Heart right ventricle (tissue), 16 donors: ENCODE measurements around the gene NOPCHAP1. TPM values are rescaled to one million over a fixed set of nuclear protein-coding genes. Genes with fewer than 3 reads are reported as not detected.

ENCODE experiments used
- ATAC-seq, 8 donors: fragments of 200-7000 bp; cut with Tn5 transposase; one replicate each; pipeline ENCODE4 v1.9.1; 2020; ENCODE audit warnings: mild to moderate bottlenecking in 8 of 8, moderate library complexity in 8 of 8, moderate number of reproducible peaks in 1 of 8
- DNase-seq, 2 donors: peaks; one replicate each; pipeline ENCODE4 v3.0.0-alpha.2; 2020
- H3K27ac ChIP-seq, 10 donors: fragments of 200-600 bp; sonication (generic) in 2 of 10; one replicate each; pipeline versions ENCODE4 v1.5.0 to v1.8.0; 2020 to 2022; ENCODE audit warnings: mild to moderate bottlenecking in 3 of 10
- H3K27me3 ChIP-seq, 7 donors: fragments of 200-600 bp; one replicate each; pipeline ENCODE4 v1.8.0; 2021 to 2022; ENCODE audit warnings: mild to moderate bottlenecking in 2 of 7
- H3K36me3 ChIP-seq, 9 donors: fragments of 200-600 bp; sonication (generic) in 1 of 9; one replicate each; pipeline versions ENCODE4 v1.5.0 to v1.8.0; 2020 to 2022; ENCODE audit warnings: mild to moderate bottlenecking in 2 of 9
- H3K4me1 ChIP-seq, 9 donors: fragments of 200-600 bp; sonication (generic) in 1 of 9; one replicate each; pipeline versions ENCODE4 v1.5.0 to v1.8.0; 2020 to 2022; ENCODE audit warnings: mild to moderate bottlenecking in 4 of 9
- H3K4me3 ChIP-seq, 10 donors: fragments of 200-600 bp; sonication (generic) in 2 of 10; one replicate each; pipeline versions ENCODE4 v1.5.0 to v1.8.0; 2020 to 2022; ENCODE audit warnings: mild to moderate bottlenecking in 7 of 10, moderate library complexity in 2 of 10
- H3K9me3 ChIP-seq, 11 donors: fragments of 200-600 bp in 10 of 11; sonication (generic) in 2 of 11; one replicate each; pipeline versions ENCODE4 v1.5.0 to v1.8.0; 2013 to 2022; ENCODE audit warnings: mild to moderate bottlenecking in 2 of 11, control low read depth in 1 of 11, moderate library complexity in 1 of 11
- WGBS, 2 donors: extraction: QIAGEN DNeasy Blood & Tissue Kit; methylation state at CpG; one replicate each; pipeline ENCODE4 v1.1.7; 2013; ENCODE audit warnings: inconsistent platforms in 1 of 2; 5-methylcytosine and 5-hydroxymethylcytosine counted together
- intact Hi-C, 10 donors: fragments of 100-400 bp; cut with DNase I; formaldehyde crosslinking; loops; one replicate each; pipeline versions ENCODE4 v1.11.1 to v1.14.2; 2022
- polyA plus RNA-seq, 2 donors: library from polyadenylated mRNA; stranded (reverse); fragments of 200-250 nt; gene quantifications; one replicate each; pipeline ENCODE4 v1.2.3, GENCODE V29; 2013
- total RNA-seq, 10 donors: library from RNA; stranded (reverse); fragmentation: NEBNext Ultra II Directional in 3 of 10; extraction: Animal tissue kit (Norgen Biotek cat#: 25700) in 3 of 10; gene quantifications; one replicate each; pipeline versions ENCODE4 v1.2.1 to v1.2.4, GENCODE V29; 2021 to 2023
- TF ChIP-seq, protein P1 (sequence below), 9 donors: fragments of 200-600 bp; sonication (generic) in 2 of 9; IDR thresholded peaks; one replicate each; pipeline versions ENCODE4 v1.5.0 to v1.8.0; 2021 to 2022; ENCODE audit warnings: antibody characterized with exemption in 9 of 9, mild to moderate bottlenecking in 5 of 9, moderate library complexity in 1 of 9
- donor health status: Arrhythmogenic right ventricular cardiomyopathy.
- donor health status: ischemic (EF 13 %, LVEDD 7.1; RV severe dilation, severe dysfunction).
- donor health status: healthy with polysubstance abuse.
- donor health status: DM: no; HTN: yes; CAD: no.
- donor health status: DM: no; HTN: no; CAD: no.
- donor health status: ischemic (EF 25% LVEDD 6.9; RV normal size, moderate dysfunction).
- donor health status: ischemic (EF 25% LVEDD 5.7; RV mildly dilated, moderate dysfunction).
- donor health status: healthy.
- donor health status: DM: yes; HTN: yes; CAD: no.
- donor health status: Ischemic cardiomyopathy.
- donor health status: ischemic (EF 35%, LVEDD 5.7; RV mildly dilated, moderate dysfunction).
- donor health status: nonischemic (EF 11% LVEDD 7.7; RV severe dilation, severe dysfunction).
- donor health status: DM: yes; HTN: yes; CAD: no.
- donor health status: PGD.
- donor health status: ischemic (EF 29% LVEDD 5.4; RV normal size, mild dysfunction).
- donor health status: nonischemic (EF 23%, LVEDD 6.1; RV moderate dilation, normal function).

NOPCHAP1 gene
- total and polyA plus RNA-seq, 12 donors = 4.5 to 14.5 (median 10.9) TPM

DNA sequence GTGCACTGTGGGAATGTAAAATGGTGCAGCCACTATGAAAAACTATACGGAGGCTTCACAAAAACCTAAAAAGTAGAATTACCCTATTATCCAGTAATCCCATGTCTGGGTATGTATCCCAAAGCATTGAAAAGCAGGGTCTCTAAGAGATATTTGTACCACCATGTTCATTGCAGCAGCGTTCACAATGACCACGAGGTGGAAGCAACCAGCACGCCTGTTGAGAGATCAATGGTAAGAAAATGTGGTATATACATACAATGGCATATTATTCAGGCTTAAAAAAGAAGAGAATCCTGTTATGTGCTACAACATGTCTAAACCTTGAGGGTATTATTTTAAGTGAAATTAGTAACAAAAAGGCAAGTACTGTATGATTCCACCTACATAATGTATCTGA is 910 bp upstream of the NOPCHAP1 start:
- H3K4me3 ChIP-seq = peak overlapping the region in 3 of 10 donors; percentile 65 to 90 (median 80)
- no peak for DNase-seq
- WGBS, 2 donors = 86 to 91% methylated on average over 4 of the region's 4 CpGs
- TF ChIP-seq, protein P1, sequence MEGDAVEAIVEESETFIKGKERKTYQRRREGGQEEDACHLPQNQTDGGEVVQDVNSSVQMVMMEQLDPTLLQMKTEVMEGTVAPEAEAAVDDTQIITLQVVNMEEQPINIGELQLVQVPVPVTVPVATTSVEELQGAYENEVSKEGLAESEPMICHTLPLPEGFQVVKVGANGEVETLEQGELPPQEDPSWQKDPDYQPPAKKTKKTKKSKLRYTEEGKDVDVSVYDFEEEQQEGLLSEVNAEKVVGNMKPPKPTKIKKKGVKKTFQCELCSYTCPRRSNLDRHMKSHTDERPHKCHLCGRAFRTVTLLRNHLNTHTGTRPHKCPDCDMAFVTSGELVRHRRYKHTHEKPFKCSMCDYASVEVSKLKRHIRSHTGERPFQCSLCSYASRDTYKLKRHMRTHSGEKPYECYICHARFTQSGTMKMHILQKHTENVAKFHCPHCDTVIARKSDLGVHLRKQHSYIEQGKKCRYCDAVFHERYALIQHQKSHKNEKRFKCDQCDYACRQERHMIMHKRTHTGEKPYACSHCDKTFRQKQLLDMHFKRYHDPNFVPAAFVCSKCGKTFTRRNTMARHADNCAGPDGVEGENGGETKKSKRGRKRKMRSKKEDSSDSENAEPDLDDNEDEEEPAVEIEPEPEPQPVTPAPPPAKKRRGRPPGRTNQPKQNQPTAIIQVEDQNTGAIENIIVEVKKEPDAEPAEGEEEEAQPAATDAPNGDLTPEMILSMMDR (IDR thresholded peaks at IDR 0.05) = no peak
- H3K27me3 ChIP-seq = no peaks in the 10 kb centered on the region
- no peak overlapping the region for H3K27ac ChIP-seq
- no peak for ATAC-seq
- intact Hi-C loops = no loop called here
- peaks cover 0 to 3% (median 0%) of the 10 kb centered on the region in 11 donors for H3K9me3 ChIP-seq
- peaks cover 0 to 21% (median 16%) of the 10 kb centered on the region in 9 donors for H3K4me1 ChIP-seq
- peaks cover 0 to 21% (median 0%) of the 10 kb centered on the region in 9 donors for H3K36me3 ChIP-seq

DNA sequence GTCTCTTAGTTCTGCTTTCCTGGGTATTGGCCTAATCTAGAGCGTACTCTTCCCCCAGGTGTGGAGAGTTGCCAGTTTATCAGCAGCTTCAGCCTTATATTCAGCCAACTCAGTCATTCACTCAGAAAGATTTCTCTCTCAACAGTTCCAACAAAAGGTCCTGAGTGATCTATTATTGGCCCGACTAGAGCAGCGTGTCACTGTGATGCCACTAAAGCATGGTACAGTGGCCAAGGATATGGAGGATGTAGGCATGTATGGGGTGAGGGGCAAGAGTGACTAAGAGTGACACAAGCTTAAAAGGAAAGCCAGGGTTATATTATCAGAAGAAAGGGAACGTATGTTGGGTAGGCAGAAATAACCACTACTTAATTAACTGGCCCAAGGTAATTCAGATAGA is 4.8 kb downstream of the NOPCHAP1 start:
- Histone ChIP-seq H3K4me3 (no peak overlapping the region), H3K9me3 (peaks cover 0 to 3% (median 0%) of the 10 kb centered on the region in 11 donors), H3K4me1 (peaks cover 0 to 24% (median 15%) of the 10 kb centered on the region in 9 donors), H3K36me3 (peaks cover 0 to 77% (median 22%) of the 10 kb centered on the region in 9 donors), H3K27ac (peak overlapping the region in 4 of 10 donors; percentile 12 to 48 (median 22)), H3K27me3 (no peaks in the 10 kb centered on the region)
- DNase-seq (no peak), ATAC-seq (peak in 4 of 8 donors; percentile 36 to 85 (median 50))
- intact Hi-C loops = no loop called here
- TF ChIP-seq, protein P1 (IDR thresholded peaks at IDR 0.05) = no peak
- WGBS, 2 donors = 66 to 71% methylated on average over 4 of the region's 4 CpGs

DNA sequence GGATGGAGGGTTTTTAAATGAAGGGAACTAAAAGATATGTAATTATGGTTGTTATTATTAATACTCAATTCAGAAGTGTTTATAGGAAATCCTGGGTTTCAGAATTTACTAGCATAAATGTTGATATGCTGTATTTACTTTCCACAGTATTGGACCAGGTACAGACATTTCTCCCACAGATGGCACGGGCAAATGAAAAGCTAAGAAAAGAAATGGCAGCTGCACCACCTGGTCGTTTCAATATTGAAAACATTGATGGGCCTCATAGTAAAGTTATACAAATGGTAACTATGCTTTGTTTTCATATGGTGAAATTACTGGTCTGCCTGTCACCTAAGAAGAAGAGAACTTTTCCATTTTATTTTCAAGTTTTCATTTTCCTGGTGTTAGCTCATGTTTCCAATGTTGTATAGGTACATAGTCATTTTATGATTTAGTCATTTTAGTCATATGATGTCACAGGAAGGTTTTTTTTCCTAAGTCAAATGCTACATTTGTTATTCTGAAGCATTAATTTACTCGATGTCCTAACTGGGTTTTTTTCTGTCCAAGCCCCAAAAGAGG is 5.5 kb downstream of the NOPCHAP1 start:
- H3K27ac ChIP-seq = no peak overlapping the region
- intact Hi-C loops = no loop called here
- 91 to 92% methylated on average over 3 of the region's 3 CpGs for WGBS, 2 donors

DNA sequence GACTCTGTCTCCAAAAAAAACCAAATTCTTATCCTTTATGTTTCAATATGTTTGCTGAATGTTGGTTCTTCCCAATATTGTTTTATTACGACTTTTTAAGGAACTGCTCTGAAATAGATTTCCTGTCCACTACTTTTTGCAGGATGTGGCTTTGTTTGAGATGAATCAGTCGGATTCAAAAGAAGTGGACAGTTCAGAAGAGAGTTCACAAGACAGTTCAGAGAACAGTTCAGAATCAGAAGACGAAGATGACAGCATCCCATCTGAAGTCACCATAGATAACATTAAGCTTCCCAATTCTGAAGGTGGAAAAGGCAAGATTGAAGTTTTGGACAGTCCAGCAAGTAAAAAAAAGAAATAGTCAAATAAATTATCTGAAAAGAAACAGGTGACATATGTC is 8.2 kb downstream of the NOPCHAP1 start:
- DNase-seq (no peak), ATAC-seq (no peak)
- no peak overlapping the region for H3K4me3 ChIP-seq
- TF ChIP-seq, protein P1 (IDR thresholded peaks at IDR 0.05) = no peak
- no peaks in the 10 kb centered on the region for H3K27me3 ChIP-seq
- peaks cover 0 to 100% (median 22%) of the 10 kb centered on the region in 9 donors for H3K36me3 ChIP-seq
- intact Hi-C loops = no loop called here
- H3K4me1 ChIP-seq = peaks cover 0 to 17% (median 0%) of the 10 kb centered on the region in 9 donors
- 65 to 78% methylated on average over 3 of the region's 3 CpGs for WGBS, 2 donors
- peak overlapping the region in 1 of 10 donors; percentile 22 for H3K27ac ChIP-seq
- H3K9me3 ChIP-seq = no peaks in the 10 kb centered on the region

More for the DNA sequence above, 5.5 kb downstream of the NOPCHAP1 start:
- peaks cover 0 to 23% (median 13%) of the 10 kb centered on the region in 9 donors for H3K4me1 ChIP-seq
- no peaks in the 10 kb centered on the region for H3K27me3 ChIP-seq
- H3K36me3 ChIP-seq = peaks cover 0 to 84% (median 22%) of the 10 kb centered on the region in 9 donors
- no peak for ATAC-seq
- no peak overlapping the region for H3K4me3 ChIP-seq
- DNase-seq = no peak
- TF ChIP-seq, protein P1 (IDR thresholded peaks at IDR 0.05) = no peak
- peaks cover 0 to 3% (median 0%) of the 10 kb centered on the region in 11 donors for H3K9me3 ChIP-seq
